ENCODE data around the gene ACIN1. TPM values are rescaled to one million over a fixed set of nuclear protein-coding genes. Genes with fewer than 3 reads are reported as not detected.
A peak's percentile ranks its signal among the peaks of the same experiment; 100 is the strongest.

ACIN1 gene
- total and polyA plus RNA-seq, 9 of the 15 experiments (the other 6 are each of a cell fraction or from before 2014, with no cell fraction given), result 5.0 to 196 (median 129) TPM

DNA sequence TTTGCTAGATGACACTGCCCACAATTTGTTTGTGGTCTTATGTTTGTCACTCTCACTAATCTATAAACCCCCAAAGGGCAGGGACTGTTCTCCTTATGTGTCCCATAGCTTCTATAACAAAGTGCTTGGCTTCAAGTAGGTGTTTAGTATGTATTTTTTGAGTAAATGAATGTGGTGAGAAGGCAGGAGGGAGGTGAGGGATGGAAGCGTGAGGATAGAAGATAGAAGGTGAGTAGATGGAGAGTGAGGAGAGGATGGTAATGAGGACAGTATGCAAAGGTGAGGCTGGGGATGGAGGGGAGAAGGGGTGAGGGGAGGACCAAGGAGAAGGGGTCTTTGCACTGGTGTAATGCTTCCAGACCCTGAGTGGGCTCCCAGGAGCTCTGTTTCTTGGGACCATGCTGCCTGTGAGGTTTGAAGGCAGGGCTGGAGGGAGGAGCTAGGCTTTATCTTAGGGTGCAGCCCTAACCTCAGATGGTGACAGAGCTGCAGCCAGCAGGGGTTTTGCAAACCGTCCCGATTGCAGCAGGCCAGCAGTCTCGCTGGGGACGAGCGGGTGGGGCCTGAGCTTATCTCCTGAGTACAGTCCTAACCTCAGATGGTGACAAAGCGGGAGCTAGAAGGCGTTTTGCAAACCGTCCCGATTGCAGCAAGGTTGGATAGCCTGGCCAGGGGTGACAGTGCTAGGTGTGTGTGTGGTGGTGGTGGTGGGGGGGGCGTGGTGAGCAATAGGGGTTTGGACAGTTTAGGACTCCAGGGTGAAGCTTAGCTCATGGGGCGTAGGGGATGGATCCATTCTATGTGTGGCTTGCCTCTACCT is 17.6 kb upstream of the ACIN1 start (continued):
- TF ChIP-seq ZNF3 (CRISPR knock-in tag; IDR thresholded peaks at IDR 0.05), result no peak
- peak; percentile 88 for TF ChIP-seq ATF7 (IDR thresholded peaks at IDR 0.05)
- TF ChIP-seq, protein P1, sequence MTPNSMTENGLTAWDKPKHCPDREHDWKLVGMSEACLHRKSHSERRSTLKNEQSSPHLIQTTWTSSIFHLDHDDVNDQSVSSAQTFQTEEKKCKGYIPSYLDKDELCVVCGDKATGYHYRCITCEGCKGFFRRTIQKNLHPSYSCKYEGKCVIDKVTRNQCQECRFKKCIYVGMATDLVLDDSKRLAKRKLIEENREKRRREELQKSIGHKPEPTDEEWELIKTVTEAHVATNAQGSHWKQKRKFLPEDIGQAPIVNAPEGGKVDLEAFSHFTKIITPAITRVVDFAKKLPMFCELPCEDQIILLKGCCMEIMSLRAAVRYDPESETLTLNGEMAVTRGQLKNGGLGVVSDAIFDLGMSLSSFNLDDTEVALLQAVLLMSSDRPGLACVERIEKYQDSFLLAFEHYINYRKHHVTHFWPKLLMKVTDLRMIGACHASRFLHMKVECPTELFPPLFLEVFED (CRISPR knock-in tag; conservative IDR thresholded peaks at IDR 0.05), result peak; percentile 42
- TF ChIP-seq MED1 (CRISPR knock-in tag; IDR thresholded peaks at IDR 0.05; ENCODE audit: borderline replicate concordance), result no peak
- TF ChIP-seq, protein P2, sequence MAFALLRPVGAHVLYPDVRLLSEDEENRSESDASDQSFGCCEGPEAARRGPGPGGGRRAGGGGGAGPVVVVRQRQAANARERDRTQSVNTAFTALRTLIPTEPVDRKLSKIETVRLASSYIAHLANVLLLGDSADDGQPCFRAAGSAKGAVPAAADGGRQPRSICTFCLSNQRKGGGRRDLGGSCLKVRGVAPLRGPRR (CRISPR knock-in tag; IDR thresholded peaks at IDR 0.05), result no peak
- peak; percentile 87; the same call in 1 of the 2 replicates for TF ChIP-seq RB1 (IDR thresholded peaks at IDR 0.05; ENCODE audit: low read depth)
- TF ChIP-seq, protein P3, sequence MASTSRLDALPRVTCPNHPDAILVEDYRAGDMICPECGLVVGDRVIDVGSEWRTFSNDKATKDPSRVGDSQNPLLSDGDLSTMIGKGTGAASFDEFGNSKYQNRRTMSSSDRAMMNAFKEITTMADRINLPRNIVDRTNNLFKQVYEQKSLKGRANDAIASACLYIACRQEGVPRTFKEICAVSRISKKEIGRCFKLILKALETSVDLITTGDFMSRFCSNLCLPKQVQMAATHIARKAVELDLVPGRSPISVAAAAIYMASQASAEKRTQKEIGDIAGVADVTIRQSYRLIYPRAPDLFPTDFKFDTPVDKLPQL (IDR thresholded peaks at IDR 0.05; ENCODE audit: extremely low read depth, insufficient read length), result no peak
- TF ChIP-seq HNRNPLL (IDR thresholded peaks at IDR 0.05; ENCODE audit: low read depth, low read length, poor library complexity, severe bottlenecking), result no peak
- TF ChIP-seq FOXK1 (CRISPR knock-in tag; IDR thresholded peaks at IDR 0.05; ENCODE audit: borderline replicate concordance), result peak; percentile 53; the same call in 1 of the 2 replicates
- TF ChIP-seq SMARCE1 (IDR thresholded peaks at IDR 0.05), result peak; percentile 99
- TF ChIP-seq PRMT5 (CRISPR knock-in tag; IDR thresholded peaks at IDR 0.05), result no peak
- TF ChIP-seq, protein P4, sequence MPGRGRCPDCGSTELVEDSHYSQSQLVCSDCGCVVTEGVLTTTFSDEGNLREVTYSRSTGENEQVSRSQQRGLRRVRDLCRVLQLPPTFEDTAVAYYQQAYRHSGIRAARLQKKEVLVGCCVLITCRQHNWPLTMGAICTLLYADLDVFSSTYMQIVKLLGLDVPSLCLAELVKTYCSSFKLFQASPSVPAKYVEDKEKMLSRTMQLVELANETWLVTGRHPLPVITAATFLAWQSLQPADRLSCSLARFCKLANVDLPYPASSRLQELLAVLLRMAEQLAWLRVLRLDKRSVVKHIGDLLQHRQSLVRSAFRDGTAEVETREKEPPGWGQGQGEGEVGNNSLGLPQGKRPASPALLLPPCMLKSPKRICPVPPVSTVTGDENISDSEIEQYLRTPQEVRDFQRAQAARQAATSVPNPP (IDR thresholded peaks at IDR 0.05; ENCODE audit: borderline replicate concordance, insufficient read depth, insufficient read length), result no peak
- TF ChIP-seq GATAD2A (IDR thresholded peaks at IDR 0.05), result 0 out of 2 replicates have a peak, but pooled peaks have one; percentile 49
- TF ChIP-seq ZNF699 (CRISPR knock-in tag; IDR thresholded peaks at IDR 0.05; ENCODE audit: insufficient replicate concordance), result no peak
- TF ChIP-seq, protein P5, sequence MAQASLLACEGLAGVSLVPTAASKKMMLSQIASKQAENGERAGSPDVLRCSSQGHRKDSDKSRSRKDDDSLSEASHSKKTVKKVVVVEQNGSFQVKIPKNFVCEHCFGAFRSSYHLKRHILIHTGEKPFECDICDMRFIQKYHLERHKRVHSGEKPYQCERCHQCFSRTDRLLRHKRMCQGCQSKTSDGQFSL (CRISPR knock-in tag; IDR thresholded peaks at IDR 0.05), result peak; percentile 97
- TF ChIP-seq, protein P5 (tag; IDR thresholded peaks at IDR 0.05), result peak in 1 of 2 experiments; percentile 70; a peak in 2 of 4 replicates
- no peak for TF ChIP-seq PHTF2 (CRISPR knock-in tag; IDR thresholded peaks at IDR 0.05)
- peak; percentile 100 for TF ChIP-seq HDAC1 (IDR thresholded peaks at IDR 0.05)
- no peak for TF ChIP-seq ZNF668 (CRISPR knock-in tag; IDR thresholded peaks at IDR 0.05)
- TF ChIP-seq, protein P6, sequence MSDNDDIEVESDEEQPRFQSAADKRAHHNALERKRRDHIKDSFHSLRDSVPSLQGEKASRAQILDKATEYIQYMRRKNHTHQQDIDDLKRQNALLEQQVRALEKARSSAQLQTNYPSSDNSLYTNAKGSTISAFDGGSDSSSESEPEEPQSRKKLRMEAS (CRISPR knock-in tag; IDR thresholded peaks at IDR 0.05), result peak; percentile 96
- TF ChIP-seq STAT5B (CRISPR knock-in tag; IDR thresholded peaks at IDR 0.05), result no peak
- TF ChIP-seq, protein P7, sequence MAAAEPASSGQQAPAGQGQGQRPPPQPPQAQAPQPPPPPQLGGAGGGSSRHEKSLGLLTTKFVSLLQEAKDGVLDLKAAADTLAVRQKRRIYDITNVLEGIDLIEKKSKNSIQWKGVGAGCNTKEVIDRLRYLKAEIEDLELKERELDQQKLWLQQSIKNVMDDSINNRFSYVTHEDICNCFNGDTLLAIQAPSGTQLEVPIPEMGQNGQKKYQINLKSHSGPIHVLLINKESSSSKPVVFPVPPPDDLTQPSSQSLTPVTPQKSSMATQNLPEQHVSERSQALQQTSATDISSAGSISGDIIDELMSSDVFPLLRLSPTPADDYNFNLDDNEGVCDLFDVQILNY (CRISPR knock-in tag; IDR thresholded peaks at IDR 0.05), result no peak

All from K562 (cell line).